GM12892 (cell line): ENCODE results near the gene SLC29A1.

Experiments used
- POLR2AphosphoS5 ChIP-seq: IDR thresholded peaks from 2 replicates; pipeline ENCODE4 v1.6.1; 2011; ENCODE audit warnings: low read depth, low read length, control low read depth
- TAF1 ChIP-seq: IDR thresholded peaks from 2 replicates; pipeline ENCODE4 v1.6.1; 2011; ENCODE audit warnings: low read depth, mild to moderate bottlenecking, control low read depth, low read length, borderline replicate concordance

DNA sequence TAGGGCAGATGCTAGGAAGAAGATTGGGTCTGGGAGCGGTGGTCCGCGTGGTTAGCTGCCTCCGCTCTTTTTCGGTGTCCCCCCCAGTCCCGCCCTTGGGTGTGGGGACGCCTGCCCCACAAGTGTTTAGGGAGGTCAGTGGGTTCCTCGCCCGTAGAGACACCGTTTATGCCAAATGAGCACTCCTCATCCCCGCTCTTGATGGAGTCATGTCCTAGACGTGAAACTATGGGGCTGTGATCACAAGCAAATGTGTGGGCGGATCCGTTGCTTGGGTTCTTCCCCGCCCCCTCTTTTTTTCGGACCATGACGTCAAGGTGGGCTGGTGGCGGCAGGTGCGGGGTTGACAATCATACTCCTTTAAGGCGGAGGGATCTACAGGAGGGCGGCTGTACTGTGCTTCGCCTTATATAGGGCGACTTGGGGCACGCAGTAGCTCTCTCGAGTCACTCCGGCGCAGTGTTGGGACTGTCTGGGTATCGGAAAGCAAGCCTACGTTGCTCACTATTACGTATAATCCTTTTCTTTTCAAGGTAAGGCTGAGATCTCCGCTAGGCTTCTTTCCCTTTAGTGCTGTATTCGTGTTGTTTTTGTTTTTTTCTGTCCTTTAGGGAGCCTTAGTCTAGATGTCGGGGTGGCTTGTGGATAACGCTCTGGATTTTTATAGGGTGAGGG is 23.4 kb downstream of the SLC29A1 start, which contains the start of gene HSP90AB1:
- TF ChIP-seq POLR2AphosphoS5, result peak; percentile 100
- TF ChIP-seq TAF1, result peak; percentile 100
